Measurements from ENCODE around the gene SHBG. TPM values are rescaled to one million over a fixed set of nuclear protein-coding genes. Genes with fewer than 3 reads are reported as not detected.
A peak's percentile ranks its signal among the peaks of the same experiment; 100 is the strongest.

Gene SHBG
- total RNA-seq, 1 experiment from 2014 or later = not detected

GRCh38 chr17:7615265-7615747 lies 14.6 kb upstream of the SHBG start:
- TF ChIP-seq CTCF (conservative IDR thresholded peaks at IDR 0.05; ENCODE audit: low read depth, low read length) = no peak
- no peak for TF ChIP-seq EZH2 (IDR thresholded peaks at IDR 0.05; ENCODE audit: borderline replicate concordance, low read depth, low read length, poor library complexity, severe bottlenecking)
- no peak for DNase-seq (ENCODE audit: low spot score)
- intact Hi-C loops (cut with micrococcal nuclease; ENCODE audit: unreplicated experiment) = no loop called here
- Histone ChIP-seq H3K36me3 (ENCODE audit: insufficient read depth, low read length, poor library complexity, severe bottlenecking) (peaks cover 11% of the 10 kb centered on the region), H3K9me3 (ENCODE audit: low read depth, low read length, poor library complexity, severe bottlenecking) (no peaks in the 10 kb centered on the region), H3K27me3 (replicated peaks; ENCODE audit: insufficient read depth, low read depth, low read length, poor library complexity) (no peaks in the 10 kb centered on the region), H3K27ac (ENCODE audit: low read depth, low read length, poor library complexity, severe bottlenecking) (peak overlapping the region; percentile 55), H3K4me1 (ENCODE audit: insufficient read depth, low read length, poor library complexity, severe bottlenecking) (peaks cover 20% of the 10 kb centered on the region), H3K4me3 (ENCODE audit: low read depth, low read length, poor library complexity, severe bottlenecking) (peak overlapping the region; percentile 92)
- CTCF ChIA-PET = interaction anchor here (0.6 to 2.6 kb wide), 4 partner anchors 13 to 188 kb away, joined by 3 to 18 read pairs (median 4); partner anchors contain the start of genes SAT2, TP53 and WRAP53
- POLR2A ChIA-PET (ENCODE audit: low non-redundant PET) = interaction anchor here (0.6 to 1.0 kb wide), 2 partner anchors 10 to 72 kb away, joined by 3 read pairs; partner anchors contain the start of gene TP53
- no TSS peak for BruUV-seq (replicated peaks)

- no peaks in the 10 kb centered on the region for H3K27me3 ChIP-seq (replicated peaks; ENCODE audit: insufficient read depth, low read depth, low read length, poor library complexity)
- H3K4me1 ChIP-seq (ENCODE audit: insufficient read depth, low read length, poor library complexity, severe bottlenecking) = no peaks in the 10 kb centered on the region
- BruUV-seq (replicated peaks) = no TSS peak
- H3K27ac ChIP-seq (ENCODE audit: low read depth, low read length, poor library complexity, severe bottlenecking) = no peak overlapping the region
- ChIA-PET CTCF (interaction anchor here (0.5 kb wide), 1 partner anchor 473 kb away, joined by 11 read pairs; no protein-coding TSS in a partner anchor), POLR2A (ENCODE audit: low non-redundant PET) (interaction anchor here (1.1 kb wide), 1 partner anchor 35 kb away, joined by 4 read pairs; the partner anchor contains the start of gene MPDU1)
- intact Hi-C loops (cut with micrococcal nuclease; ENCODE audit: unreplicated experiment) = no loop called here
- no peaks in the 10 kb centered on the region for H3K36me3 ChIP-seq (ENCODE audit: insufficient read depth, low read length, poor library complexity, severe bottlenecking)
- no peak overlapping the region for H3K4me3 ChIP-seq (ENCODE audit: low read depth, low read length, poor library complexity, severe bottlenecking)
- no peaks in the 10 kb centered on the region for H3K9me3 ChIP-seq (ENCODE audit: low read depth, low read length, poor library complexity, severe bottlenecking)
- no peak for DNase-seq (ENCODE audit: low spot score)
- TF ChIP-seq EZH2 (IDR thresholded peaks at IDR 0.05; ENCODE audit: borderline replicate concordance, low read depth, low read length, poor library complexity, severe bottlenecking) = no peak
- no peak for TF ChIP-seq CTCF (conservative IDR thresholded peaks at IDR 0.05; ENCODE audit: low read depth, low read length)
Measured at GRCh38 chr17:7618608-7619007, 11.3 kb upstream of the SHBG start.

- intact Hi-C loops (cut with micrococcal nuclease; ENCODE audit: unreplicated experiment) = no loop called here
Measured at GRCh38 chr17:7620835-7621234, 9.1 kb upstream of the SHBG start.

More at GRCh38 chr17:7620835-7621234, 9.1 kb upstream of the SHBG start:
- Histone ChIP-seq H3K27ac (ENCODE audit: low read depth, low read length, poor library complexity, severe bottlenecking) (no peak overlapping the region), H3K27me3 (replicated peaks; ENCODE audit: insufficient read depth, low read depth, low read length, poor library complexity) (no peaks in the 10 kb centered on the region), H3K36me3 (ENCODE audit: insufficient read depth, low read length, poor library complexity, severe bottlenecking) (no peaks in the 10 kb centered on the region), H3K4me3 (ENCODE audit: low read depth, low read length, poor library complexity, severe bottlenecking) (no peak overlapping the region), H3K4me1 (ENCODE audit: insufficient read depth, low read length, poor library complexity, severe bottlenecking) (no peaks in the 10 kb centered on the region), H3K9me3 (ENCODE audit: low read depth, low read length, poor library complexity, severe bottlenecking) (no peaks in the 10 kb centered on the region)
- ChIA-PET POLR2A (ENCODE audit: low non-redundant PET) (no interaction called here), CTCF (interaction anchor here (0.7 kb wide), 1 partner anchor 106 kb away, joined by 4 read pairs; no protein-coding TSS in a partner anchor)
- BruUV-seq (replicated peaks) = no TSS peak
- no peak for DNase-seq (ENCODE audit: low spot score)
- TF ChIP-seq EZH2 (IDR thresholded peaks at IDR 0.05; ENCODE audit: borderline replicate concordance, low read depth, low read length, poor library complexity, severe bottlenecking) = no peak
- TF ChIP-seq CTCF (conservative IDR thresholded peaks at IDR 0.05; ENCODE audit: low read depth, low read length) = no peak

All from A673 (cell line).